HG02588 (cell line): ENCODE results near the gene ASIC1.

Source experiments
- ATAC-seq: cut with Tn5 transposase; IDR thresholded peaks from one replicate; pipeline ENCODE4 v1.9.1; 2021; ENCODE audit warnings: mild to moderate bottlenecking, moderate library complexity; ENCODE audit not compliant: unreplicated experiment

Gene ASIC1

DNA sequence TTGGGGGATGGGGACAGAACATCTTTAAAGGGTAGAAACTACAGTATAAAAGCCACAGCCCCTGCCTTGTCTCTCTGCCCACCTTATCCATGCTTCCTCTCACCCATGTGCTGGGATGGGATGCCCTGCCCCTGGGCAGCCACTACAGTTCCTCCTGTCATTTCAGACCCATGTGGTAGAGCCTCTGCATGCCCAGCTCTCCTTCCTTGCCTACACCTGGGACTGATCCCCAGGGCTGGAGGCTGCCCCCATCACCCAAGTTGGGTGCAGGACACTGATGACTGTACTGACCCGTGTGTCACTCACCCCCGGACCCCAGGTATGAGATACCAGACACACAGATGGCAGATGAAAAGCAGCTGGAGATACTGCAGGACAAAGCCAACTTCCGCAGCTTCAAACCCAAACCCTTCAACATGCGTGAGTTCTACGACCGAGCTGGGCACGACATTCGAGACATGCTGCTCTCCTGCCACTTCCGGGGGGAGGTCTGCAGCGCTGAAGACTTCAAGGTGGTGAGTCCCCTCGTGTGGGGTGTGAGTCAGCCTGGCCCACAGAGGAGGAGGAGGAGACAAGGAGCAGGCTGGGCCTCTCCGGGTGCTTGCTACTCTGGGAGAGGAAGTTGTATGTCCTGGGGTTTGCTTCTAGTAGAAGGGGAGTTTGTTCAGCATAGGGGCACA is 2.2 kb downstream of the ASIC1 start:
- ATAC-seq, result no peak

DNA sequence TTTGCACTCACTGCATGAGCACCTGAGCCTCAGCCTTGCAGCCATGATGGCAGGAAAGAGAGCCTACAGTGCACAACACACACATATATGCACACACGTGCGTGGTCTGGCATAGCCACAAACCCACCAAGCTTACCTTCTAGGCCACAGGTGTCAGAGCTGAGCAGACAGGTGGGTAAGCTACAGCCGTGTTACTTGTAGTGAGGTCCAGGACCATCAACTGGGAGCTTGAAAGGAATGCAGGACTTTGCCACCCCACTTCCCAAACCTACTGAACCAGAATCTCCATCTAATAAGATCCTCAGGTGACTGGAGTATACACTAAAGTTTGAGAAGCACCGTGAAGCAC is 2.7 kb downstream of the ASIC1 start:
- ATAC-seq, result no peak

- no peak for ATAC-seq
These were observed 3.8 kb downstream of the ASIC1 start for GRCh38 chr12:50061171-50061570.

- ATAC-seq, result no peak
These were observed 4.7 kb downstream of the ASIC1 start for GRCh38 chr12:50061946-50062686.

DNA sequence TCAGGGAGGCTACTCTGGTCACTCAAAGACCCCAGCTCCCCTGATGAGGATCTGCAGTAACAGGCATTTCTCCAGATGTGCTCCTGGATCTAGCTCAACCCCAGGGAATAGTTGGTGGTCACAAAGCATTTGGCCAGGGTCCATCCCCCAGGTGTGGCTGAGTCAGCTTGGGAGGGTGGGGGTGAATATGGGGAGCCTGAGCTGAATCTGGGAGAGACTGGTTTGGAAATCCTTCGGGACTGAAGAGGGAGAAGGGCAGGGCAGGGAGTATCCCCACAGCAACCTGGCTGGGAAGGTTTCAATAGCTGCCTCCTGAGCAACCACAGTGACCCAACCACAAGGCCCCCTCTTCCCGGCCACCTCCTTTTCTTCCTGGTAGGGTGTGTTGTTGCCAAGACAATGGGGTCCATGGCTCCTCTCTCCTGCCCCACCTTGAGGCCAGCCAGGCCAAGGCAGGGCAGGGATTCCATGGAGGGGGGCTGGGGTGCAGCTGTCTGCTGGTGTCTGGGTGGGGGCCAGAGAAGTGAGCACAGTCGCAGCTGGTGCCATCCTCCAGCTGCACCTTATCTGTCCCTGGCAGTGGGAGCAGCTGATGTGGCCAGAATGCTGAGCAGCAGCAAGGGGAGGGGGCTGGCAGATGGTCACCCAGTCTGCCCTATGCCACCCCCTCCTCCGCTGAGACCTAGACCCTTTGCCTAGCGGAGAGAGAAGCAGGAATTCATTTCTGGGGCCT is 5.5 kb downstream of the ASIC1 start:
- no peak for ATAC-seq

DNA sequence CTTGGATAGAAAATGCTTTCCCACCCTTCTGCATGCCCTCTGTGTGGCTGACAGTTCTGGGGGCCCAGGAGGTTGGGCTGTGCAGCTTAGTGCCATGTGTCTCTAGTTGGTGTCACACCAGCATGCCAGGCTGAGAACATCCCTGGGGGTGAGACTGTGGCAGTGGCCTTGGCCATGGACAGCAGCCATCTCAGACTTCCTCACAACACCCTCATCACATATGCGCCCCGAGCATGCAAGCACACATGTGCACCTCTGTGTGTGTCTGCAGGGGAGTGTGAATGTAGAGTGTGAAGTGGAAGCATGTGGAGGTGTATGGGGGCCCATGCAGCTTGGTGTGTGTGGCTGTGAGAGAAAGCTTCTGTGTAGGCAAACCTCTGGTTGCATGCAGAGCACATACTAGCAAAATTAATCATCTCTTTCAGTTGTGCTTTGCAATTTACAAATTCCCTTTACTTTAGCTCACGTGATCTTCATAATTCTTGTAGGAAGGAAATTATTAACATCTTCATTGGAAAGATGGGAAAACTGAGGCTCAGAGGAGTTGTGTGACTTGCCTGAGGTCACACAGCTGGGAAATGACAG is 8.4 kb downstream of the ASIC1 start:
- no peak for ATAC-seq

DNA sequence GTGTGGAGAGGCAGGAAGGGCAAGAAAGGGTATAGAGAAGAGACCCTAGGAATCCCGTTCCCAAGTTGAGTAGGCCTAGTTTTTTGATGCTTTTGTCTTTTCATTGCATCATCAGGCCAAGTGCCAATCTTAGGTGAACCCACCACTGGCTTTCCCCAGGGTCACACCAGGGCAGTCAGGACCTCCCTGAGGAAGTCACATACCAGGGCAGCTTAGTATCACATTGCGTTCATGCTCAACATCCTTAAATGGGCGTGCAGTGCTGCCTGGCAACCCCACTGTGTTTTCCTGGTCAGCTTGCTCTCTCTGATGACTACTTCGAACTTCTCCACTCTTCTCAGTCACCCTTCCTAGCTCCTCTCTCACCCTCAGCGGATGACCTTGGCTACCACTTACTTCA is 9.0 kb downstream of the ASIC1 start:
- ATAC-seq, result no peak

DNA sequence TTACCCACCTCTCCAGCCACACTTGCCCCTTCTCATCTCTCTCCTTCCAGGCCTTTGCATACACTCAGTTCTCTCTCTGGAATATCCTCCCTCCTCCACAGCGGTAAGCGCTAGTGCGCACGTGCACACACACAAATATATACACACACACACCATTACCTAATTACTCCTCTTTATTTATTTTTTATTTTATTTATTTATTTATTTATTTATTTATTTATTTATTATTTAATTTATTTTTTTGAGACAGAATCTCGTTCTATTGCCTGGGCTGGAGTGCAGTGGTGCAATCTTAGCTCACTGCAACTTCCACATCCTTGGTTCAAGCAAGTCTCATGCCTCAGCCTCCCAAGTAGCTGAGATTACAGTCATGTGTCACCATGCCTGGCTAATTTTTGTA is 11.7 kb downstream of the ASIC1 start:
- ATAC-seq, result no peak

DNA sequence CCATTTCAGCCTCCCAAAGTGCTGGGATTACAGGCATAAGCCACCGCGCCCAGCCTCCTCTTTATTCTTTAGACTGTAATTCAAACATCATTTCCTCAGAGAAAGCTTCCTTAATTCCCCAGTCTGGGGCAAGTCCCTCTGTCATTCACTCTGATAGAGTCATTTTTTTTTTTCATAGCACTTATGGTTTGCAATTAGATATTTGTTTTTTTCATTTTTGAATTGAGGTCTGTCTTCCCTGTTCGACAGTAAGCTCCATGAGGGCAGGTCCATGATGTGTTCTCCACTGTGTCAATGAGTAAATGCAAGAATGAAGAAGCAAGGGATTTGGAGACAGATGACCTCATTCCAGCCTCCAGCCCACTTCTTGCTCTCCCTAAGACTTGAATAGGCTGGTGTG is 12.1 kb downstream of the ASIC1 start:
- no peak for ATAC-seq

DNA sequence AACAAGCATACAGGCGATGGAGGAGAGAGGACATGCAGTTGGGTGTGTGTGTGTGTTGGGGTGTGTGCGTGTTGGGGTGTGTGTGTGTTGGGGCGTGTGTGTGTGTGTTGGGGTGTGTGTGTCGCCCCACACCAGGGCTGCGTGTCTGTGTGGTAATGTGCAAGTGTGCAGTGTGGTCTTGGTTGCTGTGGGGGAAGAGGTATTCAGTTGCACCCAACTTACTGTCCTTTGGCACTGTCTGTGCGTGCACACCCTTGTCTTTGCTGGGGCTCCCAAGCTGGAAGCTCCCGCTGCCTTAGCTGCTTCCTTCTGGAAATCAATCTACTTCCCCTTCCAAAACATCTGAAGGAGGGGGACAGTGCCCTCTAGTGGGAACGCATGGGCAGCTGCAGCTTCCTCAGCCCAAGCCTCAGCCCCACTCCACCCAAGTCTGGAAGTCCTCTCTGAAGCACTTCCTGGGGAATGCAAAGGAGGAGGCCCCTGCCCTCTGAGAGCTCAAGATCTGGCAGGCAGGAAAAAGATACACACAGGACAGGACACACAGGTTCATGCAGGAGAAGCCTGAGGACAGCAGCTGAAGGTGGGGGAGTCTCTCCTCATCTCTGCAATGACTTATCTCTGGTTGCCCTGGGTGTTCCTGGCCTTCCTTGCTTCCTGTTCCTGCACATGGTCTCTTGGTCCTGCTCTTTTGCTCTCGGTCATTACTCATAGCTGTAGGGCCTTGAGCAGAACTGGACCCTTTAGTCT is 13.1 kb downstream of the ASIC1 start:
- ATAC-seq, result peak; percentile 51

GRCh38 chr12:50072198-50072907 is 15.0 kb downstream of the ASIC1 start:
- no peak for ATAC-seq

GRCh38 chr12:50073206-50073605 is 15.8 kb downstream of the ASIC1 start:
- no peak for ATAC-seq

- ATAC-seq, result no peak
These were observed 16.3 kb downstream of the ASIC1 start for GRCh38 chr12:50073712-50074111.

DNA sequence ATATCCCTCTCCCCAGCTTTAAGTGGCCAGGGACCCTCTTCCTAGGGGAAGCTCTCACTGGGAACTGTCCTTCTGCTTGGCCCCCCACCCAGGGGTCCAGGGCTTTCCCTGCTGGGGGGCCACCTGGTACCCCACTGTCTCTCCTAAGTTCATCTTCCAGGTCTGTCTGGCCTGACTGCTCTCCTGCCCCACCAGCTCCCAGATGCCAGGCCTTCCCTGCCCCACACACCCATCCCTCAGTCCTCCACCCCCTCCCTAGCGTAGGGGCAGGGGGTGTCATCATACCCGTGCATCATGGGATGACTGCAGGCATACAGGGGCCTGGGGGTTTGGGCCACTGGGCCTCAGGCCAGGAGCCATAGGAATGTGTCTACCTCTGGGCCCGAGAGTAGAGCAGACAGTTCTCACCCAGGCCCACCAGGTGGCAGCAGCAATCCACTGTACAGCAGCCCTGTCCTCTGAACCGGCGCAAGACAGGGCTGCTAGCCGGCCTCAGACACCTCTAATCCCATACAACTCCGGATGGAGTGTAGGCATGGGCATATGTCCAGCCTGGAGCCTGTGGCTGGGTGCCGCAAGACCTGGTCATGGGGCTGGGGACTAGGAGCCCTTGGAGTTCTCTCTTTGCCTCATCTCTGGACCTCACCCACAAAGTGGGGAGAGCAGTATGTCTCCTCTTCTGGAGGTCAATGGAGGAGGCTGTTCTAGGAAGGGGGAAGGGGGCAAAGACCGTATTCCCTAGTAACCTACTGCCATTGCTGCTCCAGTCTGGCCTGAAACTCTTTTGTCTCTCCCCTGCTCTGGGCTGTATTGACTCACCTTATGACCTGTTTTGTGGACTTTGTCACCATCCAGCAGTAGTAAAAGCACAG is 17.8 kb downstream of the ASIC1 start:
- ATAC-seq, result peak; percentile 67

- no peak for ATAC-seq
These were observed 18.4 kb downstream of the ASIC1 start for GRCh38 chr12:50075808-50076170.

- ATAC-seq, result no peak
These were observed 19.7 kb downstream of the ASIC1 start for GRCh38 chr12:50077099-50077498.

DNA sequence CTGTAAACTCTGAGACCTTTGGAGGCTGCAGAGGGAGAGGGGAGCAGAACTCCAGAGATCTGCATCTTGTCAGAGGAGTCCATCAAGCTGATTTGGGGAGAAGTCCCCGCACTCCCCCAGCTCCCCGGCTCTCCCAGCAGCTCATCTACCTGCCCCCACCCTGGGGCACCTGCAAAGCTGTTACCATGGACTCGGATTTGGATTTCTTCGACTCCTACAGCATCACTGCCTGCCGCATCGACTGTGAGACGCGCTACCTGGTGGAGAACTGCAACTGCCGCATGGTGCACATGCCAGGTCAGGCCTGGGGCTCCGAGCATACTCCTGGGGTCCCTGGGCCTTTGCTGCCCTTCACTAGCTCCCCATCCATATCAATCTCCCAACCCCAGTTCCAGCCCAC is 20.9 kb downstream of the ASIC1 start:
- ATAC-seq, result no peak

DNA sequence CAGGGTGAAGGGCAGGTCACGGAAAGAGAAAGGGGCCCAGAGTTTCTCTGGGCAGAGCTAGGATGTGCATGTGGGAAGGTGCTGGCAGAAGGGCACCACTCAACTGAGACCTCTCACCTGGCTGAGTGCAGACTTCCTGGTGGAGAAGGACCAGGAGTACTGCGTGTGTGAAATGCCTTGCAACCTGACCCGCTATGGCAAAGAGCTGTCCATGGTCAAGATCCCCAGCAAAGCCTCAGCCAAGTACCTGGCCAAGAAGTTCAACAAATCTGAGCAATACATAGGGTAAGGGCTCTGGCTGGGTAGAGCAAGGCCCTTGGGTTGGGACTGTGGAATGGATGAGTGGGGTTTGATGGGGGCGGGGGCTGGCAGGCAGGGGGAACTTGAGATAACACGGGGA is 22.4 kb downstream of the ASIC1 start:
- ATAC-seq, result no peak

GRCh38 chr12:50081096-50081808 is 23.9 kb downstream of the ASIC1 start:
- no peak for ATAC-seq
